Suprapubic skin (tissue), 4 donors: Measurements from ENCODE around the gene POLR1C.

Experiments
- EP300 ChIP-seq: sonication (generic); formaldehyde crosslinking; IDR thresholded peaks from one replicate; pipeline ENCODE4 v1.6.1; 2017; ENCODE audit warnings: antibody characterized with exemption
- POLR2A ChIP-seq, 2 donors: fragments of 450-650 bp; IDR thresholded peaks; one replicate each; pipeline ENCODE4 v1.6.1; 2017; ENCODE audit warnings: antibody characterized with exemption in 2 of 2, mild to moderate bottlenecking in 2 of 2, moderate library complexity in 2 of 2
- POLR2AphosphoS5 ChIP-seq, 3 donors: sonication (generic); formaldehyde crosslinking; IDR thresholded peaks; one replicate each; pipeline ENCODE4 v1.6.1; 2017; ENCODE audit warnings: antibody characterized with exemption in 3 of 3
- TF ChIP-seq, protein P1 (sequence below), 2 donors: fragments of 200-600 bp in 1 of 2; fragments of 450-650 bp in 1 of 2; sonication (generic) in 1 of 2; IDR thresholded peaks; one replicate each; pipeline ENCODE4 v1.5.1; 2016 to 2019; ENCODE audit warnings: antibody characterized with exemption in 2 of 2, mild to moderate bottlenecking in 1 of 2, moderate library complexity in 1 of 2

DNA sequence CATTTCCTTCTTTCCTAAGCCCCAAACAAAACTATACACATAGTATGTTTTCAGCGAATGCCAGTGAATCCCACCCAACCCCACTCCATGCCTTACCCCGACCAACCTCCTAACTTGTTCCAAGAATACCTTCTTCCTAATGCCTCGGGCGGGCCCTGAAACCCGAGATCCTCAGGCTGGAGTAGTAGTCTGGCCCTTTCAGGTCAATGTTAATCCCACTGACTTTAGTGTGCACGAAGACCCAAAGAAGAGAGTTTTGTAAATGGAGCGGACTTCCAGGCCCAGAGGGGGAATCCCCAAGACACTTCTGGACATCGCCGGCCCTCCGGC is 557 bp upstream of the POLR1C start:
- TF ChIP-seq POLR2AphosphoS5 (IDR thresholded peaks at IDR 0.05) (no peak), EP300 (no peak), POLR2A (IDR thresholded peaks at IDR 0.05) (no peak)
- TF ChIP-seq, protein P1, sequence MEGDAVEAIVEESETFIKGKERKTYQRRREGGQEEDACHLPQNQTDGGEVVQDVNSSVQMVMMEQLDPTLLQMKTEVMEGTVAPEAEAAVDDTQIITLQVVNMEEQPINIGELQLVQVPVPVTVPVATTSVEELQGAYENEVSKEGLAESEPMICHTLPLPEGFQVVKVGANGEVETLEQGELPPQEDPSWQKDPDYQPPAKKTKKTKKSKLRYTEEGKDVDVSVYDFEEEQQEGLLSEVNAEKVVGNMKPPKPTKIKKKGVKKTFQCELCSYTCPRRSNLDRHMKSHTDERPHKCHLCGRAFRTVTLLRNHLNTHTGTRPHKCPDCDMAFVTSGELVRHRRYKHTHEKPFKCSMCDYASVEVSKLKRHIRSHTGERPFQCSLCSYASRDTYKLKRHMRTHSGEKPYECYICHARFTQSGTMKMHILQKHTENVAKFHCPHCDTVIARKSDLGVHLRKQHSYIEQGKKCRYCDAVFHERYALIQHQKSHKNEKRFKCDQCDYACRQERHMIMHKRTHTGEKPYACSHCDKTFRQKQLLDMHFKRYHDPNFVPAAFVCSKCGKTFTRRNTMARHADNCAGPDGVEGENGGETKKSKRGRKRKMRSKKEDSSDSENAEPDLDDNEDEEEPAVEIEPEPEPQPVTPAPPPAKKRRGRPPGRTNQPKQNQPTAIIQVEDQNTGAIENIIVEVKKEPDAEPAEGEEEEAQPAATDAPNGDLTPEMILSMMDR (IDR thresholded peaks at IDR 0.05), result no peak
